ENCODE measurements around the gene SNX15.
"Not testable (repeated sequence)": the region's sequence is repeated elsewhere in the genome, so short reads cannot be mapped to it uniquely, and the experiment has no call there.

SNX15 gene

DNA sequence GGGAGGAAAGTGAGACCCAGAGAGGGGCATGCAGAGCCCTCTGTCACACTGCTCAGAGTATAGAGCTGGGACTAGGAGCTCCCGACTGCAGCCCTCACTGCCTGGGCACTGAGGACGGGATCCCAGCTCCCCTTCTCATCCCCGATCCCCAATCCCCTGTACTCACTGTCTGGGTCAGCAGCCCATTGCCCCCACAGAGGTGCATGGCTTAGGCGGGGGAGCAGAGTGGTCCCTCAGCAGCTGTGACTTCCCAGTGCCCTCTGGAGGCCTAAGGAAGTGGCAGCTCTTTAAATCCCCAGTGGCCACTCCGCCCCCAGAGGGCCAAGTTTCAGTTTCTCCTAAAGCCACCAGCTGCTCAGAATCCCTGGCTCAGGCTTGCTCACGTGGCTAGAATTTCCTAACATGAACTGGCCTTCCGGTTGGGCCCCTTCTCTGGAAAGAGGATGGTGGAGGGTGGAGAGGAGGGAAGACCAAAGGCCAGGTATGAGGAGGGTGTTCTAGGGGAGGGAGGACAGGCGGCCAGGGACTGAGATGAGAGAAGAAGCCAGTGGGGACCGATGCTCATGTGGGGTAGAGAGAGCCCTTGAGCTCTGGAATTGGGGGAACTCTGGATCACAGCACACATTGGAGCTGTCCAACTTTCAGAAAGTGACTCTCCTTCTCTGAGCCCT, 30.4 kb upstream of the SNX15 start, which contains the start of gene BATF2:
TSS of gene BATF2 (minus strand) at position 262 of the 671 bp plus-strand sequence. CDS start at position 205, 57 bp downstream.
- TF ChIP-seq, protein P1, sequence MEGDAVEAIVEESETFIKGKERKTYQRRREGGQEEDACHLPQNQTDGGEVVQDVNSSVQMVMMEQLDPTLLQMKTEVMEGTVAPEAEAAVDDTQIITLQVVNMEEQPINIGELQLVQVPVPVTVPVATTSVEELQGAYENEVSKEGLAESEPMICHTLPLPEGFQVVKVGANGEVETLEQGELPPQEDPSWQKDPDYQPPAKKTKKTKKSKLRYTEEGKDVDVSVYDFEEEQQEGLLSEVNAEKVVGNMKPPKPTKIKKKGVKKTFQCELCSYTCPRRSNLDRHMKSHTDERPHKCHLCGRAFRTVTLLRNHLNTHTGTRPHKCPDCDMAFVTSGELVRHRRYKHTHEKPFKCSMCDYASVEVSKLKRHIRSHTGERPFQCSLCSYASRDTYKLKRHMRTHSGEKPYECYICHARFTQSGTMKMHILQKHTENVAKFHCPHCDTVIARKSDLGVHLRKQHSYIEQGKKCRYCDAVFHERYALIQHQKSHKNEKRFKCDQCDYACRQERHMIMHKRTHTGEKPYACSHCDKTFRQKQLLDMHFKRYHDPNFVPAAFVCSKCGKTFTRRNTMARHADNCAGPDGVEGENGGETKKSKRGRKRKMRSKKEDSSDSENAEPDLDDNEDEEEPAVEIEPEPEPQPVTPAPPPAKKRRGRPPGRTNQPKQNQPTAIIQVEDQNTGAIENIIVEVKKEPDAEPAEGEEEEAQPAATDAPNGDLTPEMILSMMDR (IDR thresholded peaks at IDR 0.05; ENCODE audit: low read depth, low read length): peak; percentile 42
- peak; percentile 41 for DNase-seq (ENCODE audit: extremely low read depth, low read depth)

DNA sequence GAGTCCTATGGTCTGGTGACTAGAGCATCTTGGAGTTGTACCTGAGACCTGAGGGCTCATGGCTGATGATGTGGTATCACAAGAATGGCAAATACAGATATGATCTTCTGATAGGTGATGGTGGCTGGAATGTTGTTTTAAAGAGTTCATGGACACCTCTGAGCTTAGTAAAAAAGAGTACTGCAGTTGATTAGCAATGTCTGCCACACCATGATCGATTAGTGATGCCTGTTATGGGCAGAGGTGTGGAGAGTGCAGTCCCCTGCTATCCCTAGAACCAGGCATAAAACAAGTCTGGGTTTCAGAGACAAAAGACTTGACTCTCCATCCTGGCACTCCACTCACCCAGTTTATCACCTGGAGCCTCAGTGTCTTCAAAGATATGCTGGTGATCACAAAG, 29.1 kb upstream of the SNX15 start:
- TF ChIP-seq, protein P1 (IDR thresholded peaks at IDR 0.05; ENCODE audit: low read depth, low read length): no peak
- no peak for DNase-seq (ENCODE audit: extremely low read depth, low read depth)

DNA sequence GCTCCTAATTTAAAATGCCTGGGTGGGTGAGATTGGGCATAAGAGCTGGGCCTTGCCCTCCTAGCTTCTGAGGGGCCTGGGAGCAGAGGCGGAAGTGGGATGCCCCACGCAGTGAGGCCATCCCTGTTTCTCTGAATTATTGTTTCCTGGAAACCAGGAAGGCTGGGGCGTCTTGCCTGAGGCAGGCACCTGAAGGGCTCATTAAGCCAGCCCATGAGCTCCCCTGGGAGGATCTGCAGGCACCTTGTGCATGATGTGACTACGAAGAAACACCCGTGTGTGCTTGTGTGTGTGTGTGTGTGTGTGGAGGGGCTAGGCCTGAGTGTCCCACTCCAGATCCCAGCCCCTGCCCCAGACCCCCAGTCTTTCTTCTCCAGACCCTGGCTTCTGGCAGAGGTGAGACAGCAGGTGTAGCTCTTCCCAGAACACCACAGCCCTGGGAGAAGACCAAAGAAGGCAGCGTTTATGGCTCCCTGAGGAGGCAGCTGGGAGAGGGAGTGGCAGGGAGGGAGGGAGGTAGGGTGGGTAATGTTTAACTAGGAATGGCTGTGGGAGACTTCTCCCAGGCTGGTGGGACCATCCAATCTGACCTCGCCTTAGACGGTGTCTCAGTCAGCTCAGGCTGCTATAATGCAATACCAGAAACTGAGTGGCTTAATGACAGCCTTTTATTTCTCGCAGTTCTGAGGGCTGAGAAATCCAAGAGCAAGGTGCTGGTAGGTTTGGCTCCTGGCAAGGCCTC, 28.4 kb upstream of the SNX15 start:
- TF ChIP-seq, protein P1 (IDR thresholded peaks at IDR 0.05; ENCODE audit: low read depth, low read length): no peak

DNA sequence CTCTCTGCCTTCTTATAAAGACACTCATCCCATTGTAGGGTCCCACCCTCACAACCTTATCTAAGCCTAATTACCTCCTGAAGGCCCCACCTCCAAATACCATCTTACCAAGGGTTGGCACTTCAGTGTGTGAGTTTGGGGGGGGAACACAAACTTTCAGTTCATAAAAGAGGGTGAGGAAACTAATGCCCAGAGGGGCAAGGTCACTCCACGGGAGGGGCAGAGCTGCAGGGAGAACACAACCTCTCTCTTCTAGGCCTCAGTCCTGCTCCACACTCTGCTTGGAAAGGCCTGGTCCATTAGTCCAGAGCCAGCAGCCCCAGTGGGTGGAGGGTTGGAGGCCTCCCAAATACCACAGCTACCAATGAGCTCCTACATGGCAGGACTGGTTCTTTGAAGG, 27.8 kb upstream of the SNX15 start:
- TF ChIP-seq, protein P1 (IDR thresholded peaks at IDR 0.05; ENCODE audit: low read depth, low read length): no peak
- DNase-seq (ENCODE audit: extremely low read depth, low read depth): no peak

More for the DNA sequence above, 28.4 kb upstream of the SNX15 start:
- DNase-seq (ENCODE audit: extremely low read depth, low read depth): no peak

DNA sequence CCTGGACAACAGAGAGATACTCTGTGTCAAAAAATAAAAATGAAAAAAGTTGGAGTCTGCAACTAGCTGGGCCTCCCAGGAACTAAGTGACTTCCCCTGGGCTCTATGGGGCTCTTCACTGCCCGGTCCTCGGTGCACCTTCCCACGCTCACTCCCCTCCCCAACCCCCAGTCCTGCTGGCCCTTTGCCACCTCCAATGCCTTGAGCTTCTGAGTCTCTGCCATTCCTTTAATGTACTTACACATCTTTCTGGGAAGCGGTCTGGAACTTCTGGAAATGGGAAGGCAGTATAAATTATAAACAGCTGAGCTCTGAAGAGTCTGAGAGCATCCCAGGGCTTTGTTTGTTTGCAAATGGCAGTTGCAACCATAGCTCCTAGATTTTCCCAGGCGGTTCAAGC, 24.5 kb upstream of the SNX15 start:
- DNase-seq (ENCODE audit: extremely low read depth, low read depth): no peak
- TF ChIP-seq, protein P1 (IDR thresholded peaks at IDR 0.05; ENCODE audit: low read depth, low read length): no peak

DNA sequence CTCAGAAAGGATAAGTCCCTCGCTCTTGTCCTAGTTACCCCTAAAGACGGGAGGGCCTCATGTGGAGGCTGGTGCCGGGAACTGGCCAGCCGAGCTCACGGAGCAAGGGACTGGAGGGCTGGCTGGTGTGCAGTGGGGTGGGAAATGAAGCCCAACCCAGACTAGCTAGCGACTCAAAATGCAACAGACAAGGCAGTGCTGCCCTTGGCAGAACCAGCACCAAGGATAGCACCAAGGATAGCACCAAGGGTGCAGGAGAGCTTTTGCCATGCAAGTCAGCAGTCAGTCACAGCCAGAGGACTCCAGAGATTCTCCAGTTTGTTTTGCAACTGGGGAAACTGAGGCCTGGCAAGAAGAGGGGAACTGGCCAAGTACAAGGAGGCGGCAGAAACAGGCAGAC, 24.0 kb upstream of the SNX15 start:
- DNase-seq (ENCODE audit: extremely low read depth, low read depth): no peak
- TF ChIP-seq, protein P1 (IDR thresholded peaks at IDR 0.05; ENCODE audit: low read depth, low read length): no peak

DNA sequence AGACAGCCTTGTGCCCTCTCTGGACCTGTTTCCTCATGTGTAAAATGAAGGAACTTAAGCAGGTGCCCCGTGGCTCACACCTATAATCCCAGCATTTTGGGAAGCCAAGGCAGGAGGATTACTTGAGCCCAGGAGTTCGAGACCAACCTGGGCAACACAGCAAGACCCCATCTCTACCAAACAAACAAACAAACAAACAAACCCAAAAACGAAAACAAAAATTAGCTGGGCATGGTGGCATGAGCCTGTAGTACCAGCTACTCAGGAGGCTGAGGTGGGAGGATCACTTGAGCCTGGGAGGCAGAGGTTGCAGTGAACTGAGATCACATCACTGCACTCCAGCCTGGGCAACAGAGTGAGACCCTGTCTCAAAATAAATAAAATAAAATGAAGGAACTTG, 23.3 kb upstream of the SNX15 start:
- not testable (repeated sequence) for DNase-seq (ENCODE audit: extremely low read depth, low read depth)
